Panc1 (cell line): Measurements from ENCODE around the gene GJA1. TPM values are rescaled to one million over a fixed set of nuclear protein-coding genes. Genes with fewer than 3 reads are reported as not detected.
"Not testable (repeated sequence)": the region's sequence is repeated elsewhere in the genome, so short reads cannot be mapped to it uniquely, and the experiment has no call there.

Experiments used
- ATAC-seq: fragments of 200-7000 bp; cut with Tn5 transposase; 2 replicates; pipeline ENCODE4 v1.9.1; 2020; ENCODE audit warnings: mild to moderate bottlenecking, moderate library complexity
- BruUV-seq: library from RNA; stranded (reverse); fragments of 400-500 nt; replicated peaks from 2 replicates; lab custom pipeline; 2021; lab: Mats Ljungman, UMichigan
- CTCF ChIA-PET: fragments of 300-600 bp; sonication (Branson Sonifier 250); formaldehyde crosslinking; loops from one replicate; lab custom pipeline; 2022; ENCODE audit warnings: antibody characterized with exemption; lab: Charles Lee
- POLR2A ChIA-PET: fragments of 300-600 bp; sonication (Branson Sonifier 250); formaldehyde crosslinking; loops from one replicate; lab custom pipeline; 2022; ENCODE audit warnings: antibody characterized with exemption; lab: Charles Lee
- DNase-seq: peaks from one replicate; pipeline ENCODE4 v3.0.0-alpha.2; 2010; ENCODE audit warnings: low read depth, low spot score
- H3K27ac ChIP-seq: 2 replicates; pipeline ENCODE4 v1.5.1; 2011; ENCODE audit warnings: mild to moderate bottlenecking, low read length, inconsistent platforms
- H3K27me3 ChIP-seq: fragments of 200-500 bp; sonication (Bioruptor generic); 2 replicates; pipeline ENCODE4 v1.6.0; 2014; ENCODE audit warnings: low read length, inconsistent platforms; ENCODE audit not compliant: control insufficient read depth, insufficient read depth
- H3K36me3 ChIP-seq: fragments of 200-500 bp; sonication (Bioruptor generic); 2 replicates; pipeline ENCODE4 v1.5.1; 2014; ENCODE audit warnings: inconsistent platforms, mild to moderate bottlenecking, low read length, moderate library complexity; ENCODE audit not compliant: control insufficient read depth, insufficient read depth
- H3K4me1 ChIP-seq: 2 replicates; pipeline ENCODE4 v1.5.1; 2011; ENCODE audit warnings: inconsistent platforms, mild to moderate bottlenecking, low read length, moderate library complexity; ENCODE audit not compliant: control insufficient read depth, insufficient read depth
- H3K4me3 ChIP-seq, 2 experiments: 2 replicates each; pipeline ENCODE4 v1.5.1; 2011 to 2012; ENCODE audit warnings: low read depth in 2 of 2, low read length in 2 of 2, mild to moderate bottlenecking in 2 of 2, inconsistent platforms in 1 of 2, moderate library complexity in 1 of 2
- H3K9me3 ChIP-seq: fragments of 200-500 bp; sonication (Bioruptor generic); 2 replicates; pipeline ENCODE4 v1.5.1; 2014; ENCODE audit warnings: low read depth, mild to moderate bottlenecking, inconsistent platforms, low read length, moderate library complexity; ENCODE audit not compliant: control insufficient read depth, insufficient read depth
- POLR2AphosphoS5 ChIP-seq: IDR thresholded peaks from 2 replicates; pipeline ENCODE4 v1.6.1; 2012; ENCODE audit warnings: mild to moderate bottlenecking, low read depth, low read length, moderate library complexity
- SIN3A ChIP-seq: IDR thresholded peaks from 2 replicates; pipeline ENCODE4 v1.6.1; 2012; ENCODE audit warnings: low read depth, mild to moderate bottlenecking, low read length, moderate library complexity, borderline replicate concordance; ENCODE audit not compliant: insufficient read depth
- TCF7L2 ChIP-seq: IDR thresholded peaks from 2 replicates; pipeline ENCODE4 v1.6.1; 2011; ENCODE audit warnings: mild to moderate bottlenecking, low read depth, low read length, inconsistent platforms
- in situ Hi-C: cut with HindIII; loops from 2 replicates; pipeline ENCODE4 v1.10.0; 2016; ENCODE audit warnings: low sequenced_read_pairs, low pct_unique_long_range_greater_than_20kb
- intact Hi-C: fragments of 100-400 bp; cut with micrococcal nuclease; formaldehyde crosslinking; loops from one replicate; pipeline ENCODE4 v1.10.0; 2022; ENCODE audit not compliant: unreplicated experiment
- total RNA-seq: library from RNA; stranded (reverse); gene quantifications from one replicate; pipeline ENCODE4 v1.2.1, GENCODE V29; 2021; ENCODE audit not compliant: unreplicated experiment
- TF ChIP-seq, protein P1 (sequence below), 2 experiments: IDR thresholded peaks; 2 replicates each; pipeline ENCODE4 v1.6.1; 2011 to 2012; ENCODE audit warnings: low read depth in 2 of 2, control low read depth in 1 of 2, low read length in 1 of 2, mild to moderate bottlenecking in 1 of 2, moderate library complexity in 1 of 2; ENCODE audit not compliant: insufficient read depth in 1 of 2
- TF ChIP-seq, protein P2 (sequence below): fragments of 450-650 bp; IDR thresholded peaks from 2 replicates; pipeline ENCODE4 v1.5.1; 2017; ENCODE audit warnings: mild to moderate bottlenecking

The GJA1 gene
- total RNA-seq, 1 experiment from 2014 or later: 3.8 TPM

DNA sequence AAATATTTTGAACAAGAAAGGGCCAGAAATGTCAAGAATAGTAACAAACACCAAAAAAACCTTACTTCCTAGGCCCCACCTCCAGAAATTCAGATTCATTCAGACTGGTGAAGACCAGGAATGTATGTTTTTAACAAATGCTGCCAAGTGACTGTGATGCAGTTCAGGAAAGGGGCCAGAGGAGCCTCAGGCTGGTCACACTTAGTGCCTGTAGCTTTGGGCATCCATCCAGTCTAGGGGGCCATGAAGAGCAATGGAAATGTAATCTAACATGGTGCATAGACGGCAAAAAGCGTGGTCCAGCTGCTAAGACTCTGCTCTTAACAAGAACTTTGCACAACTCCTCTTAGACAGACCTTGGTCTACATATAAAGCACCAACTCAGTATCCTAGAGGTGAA, 7.1 kb downstream of the GJA1 start:
- in situ Hi-C loops: no loop called here
- Histone ChIP-seq H3K4me3 (no peak overlapping the region), H3K36me3 (no peaks in the 10 kb centered on the region), H3K27me3 (peaks cover 13% of the 10 kb centered on the region), H3K4me1 (no peaks in the 10 kb centered on the region; the same call in 1 of the 2 replicates), H3K9me3 (no peaks in the 10 kb centered on the region), H3K27ac (no peak overlapping the region)
- DNase-seq (no peak), ATAC-seq (no peak)
- TF ChIP-seq, protein P1, sequence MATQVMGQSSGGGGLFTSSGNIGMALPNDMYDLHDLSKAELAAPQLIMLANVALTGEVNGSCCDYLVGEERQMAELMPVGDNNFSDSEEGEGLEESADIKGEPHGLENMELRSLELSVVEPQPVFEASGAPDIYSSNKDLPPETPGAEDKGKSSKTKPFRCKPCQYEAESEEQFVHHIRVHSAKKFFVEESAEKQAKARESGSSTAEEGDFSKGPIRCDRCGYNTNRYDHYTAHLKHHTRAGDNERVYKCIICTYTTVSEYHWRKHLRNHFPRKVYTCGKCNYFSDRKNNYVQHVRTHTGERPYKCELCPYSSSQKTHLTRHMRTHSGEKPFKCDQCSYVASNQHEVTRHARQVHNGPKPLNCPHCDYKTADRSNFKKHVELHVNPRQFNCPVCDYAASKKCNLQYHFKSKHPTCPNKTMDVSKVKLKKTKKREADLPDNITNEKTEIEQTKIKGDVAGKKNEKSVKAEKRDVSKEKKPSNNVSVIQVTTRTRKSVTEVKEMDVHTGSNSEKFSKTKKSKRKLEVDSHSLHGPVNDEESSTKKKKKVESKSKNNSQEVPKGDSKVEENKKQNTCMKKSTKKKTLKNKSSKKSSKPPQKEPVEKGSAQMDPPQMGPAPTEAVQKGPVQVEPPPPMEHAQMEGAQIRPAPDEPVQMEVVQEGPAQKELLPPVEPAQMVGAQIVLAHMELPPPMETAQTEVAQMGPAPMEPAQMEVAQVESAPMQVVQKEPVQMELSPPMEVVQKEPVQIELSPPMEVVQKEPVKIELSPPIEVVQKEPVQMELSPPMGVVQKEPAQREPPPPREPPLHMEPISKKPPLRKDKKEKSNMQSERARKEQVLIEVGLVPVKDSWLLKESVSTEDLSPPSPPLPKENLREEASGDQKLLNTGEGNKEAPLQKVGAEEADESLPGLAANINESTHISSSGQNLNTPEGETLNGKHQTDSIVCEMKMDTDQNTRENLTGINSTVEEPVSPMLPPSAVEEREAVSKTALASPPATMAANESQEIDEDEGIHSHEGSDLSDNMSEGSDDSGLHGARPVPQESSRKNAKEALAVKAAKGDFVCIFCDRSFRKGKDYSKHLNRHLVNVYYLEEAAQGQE (IDR thresholded peaks at IDR 0.05; ENCODE audit: insufficient read depth in 1 of 2, low read depth in 2 of 2, low read length in 1 of 2): no peak
- TF ChIP-seq SIN3A: no peak
- no peak for TF ChIP-seq POLR2AphosphoS5
- TF ChIP-seq, protein P2, sequence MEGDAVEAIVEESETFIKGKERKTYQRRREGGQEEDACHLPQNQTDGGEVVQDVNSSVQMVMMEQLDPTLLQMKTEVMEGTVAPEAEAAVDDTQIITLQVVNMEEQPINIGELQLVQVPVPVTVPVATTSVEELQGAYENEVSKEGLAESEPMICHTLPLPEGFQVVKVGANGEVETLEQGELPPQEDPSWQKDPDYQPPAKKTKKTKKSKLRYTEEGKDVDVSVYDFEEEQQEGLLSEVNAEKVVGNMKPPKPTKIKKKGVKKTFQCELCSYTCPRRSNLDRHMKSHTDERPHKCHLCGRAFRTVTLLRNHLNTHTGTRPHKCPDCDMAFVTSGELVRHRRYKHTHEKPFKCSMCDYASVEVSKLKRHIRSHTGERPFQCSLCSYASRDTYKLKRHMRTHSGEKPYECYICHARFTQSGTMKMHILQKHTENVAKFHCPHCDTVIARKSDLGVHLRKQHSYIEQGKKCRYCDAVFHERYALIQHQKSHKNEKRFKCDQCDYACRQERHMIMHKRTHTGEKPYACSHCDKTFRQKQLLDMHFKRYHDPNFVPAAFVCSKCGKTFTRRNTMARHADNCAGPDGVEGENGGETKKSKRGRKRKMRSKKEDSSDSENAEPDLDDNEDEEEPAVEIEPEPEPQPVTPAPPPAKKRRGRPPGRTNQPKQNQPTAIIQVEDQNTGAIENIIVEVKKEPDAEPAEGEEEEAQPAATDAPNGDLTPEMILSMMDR: no peak
- TF ChIP-seq TCF7L2: no peak
- no TSS peak for BruUV-seq
- ChIA-PET CTCF (no interaction called here), POLR2A (no interaction called here)
- intact Hi-C loops: no loop called here

GRCh38 chr6:121443971-121444541, 8.6 kb downstream of the GJA1 start:
- ChIA-PET CTCF (no interaction called here), POLR2A (interaction anchor here (0.5 kb wide), 1 partner anchor 77 kb away, joined by 3 read pairs; no protein-coding TSS in a partner anchor)
- no peak for DNase-seq
- H3K9me3 ChIP-seq: no peaks in the 10 kb centered on the region
- BruUV-seq: no TSS peak
- H3K27me3 ChIP-seq: no peaks in the 10 kb centered on the region; the same call in 1 of the 2 replicates
- H3K4me1 ChIP-seq: no peaks in the 10 kb centered on the region
- intact Hi-C loops: no loop called here
- TF ChIP-seq, protein P1 (IDR thresholded peaks at IDR 0.05; ENCODE audit: insufficient read depth in 1 of 2, low read depth in 2 of 2, low read length in 1 of 2): no peak
- no peak for TF ChIP-seq TCF7L2
- TF ChIP-seq SIN3A: no peak
- H3K36me3 ChIP-seq: no peaks in the 10 kb centered on the region
- no peak for ATAC-seq
- H3K27ac ChIP-seq: no peak overlapping the region
- H3K4me3 ChIP-seq: no peak overlapping the region
- in situ Hi-C loops: no loop called here

GRCh38 chr6:121446705-121447104, 11.3 kb downstream of the GJA1 start:
- ATAC-seq, intact Hi-C loops, H3K36me3 ChIP-seq, BruUV-seq, H3K27ac ChIP-seq, H3K27me3 ChIP-seq, in situ Hi-C loops, CTCF ChIA-PET, POLR2A ChIA-PET, DNase-seq, H3K9me3 ChIP-seq, H3K4me3 ChIP-seq, H3K4me1 ChIP-seq: not testable (repeated sequence)

GRCh38 chr6:121447746-121448145, 12.3 kb downstream of the GJA1 start:
- CTCF ChIA-PET, POLR2A ChIA-PET: not testable (repeated sequence)

More at GRCh38 chr6:121447746-121448145, 12.3 kb downstream of the GJA1 start:
- H3K4me1 ChIP-seq, intact Hi-C loops, H3K27ac ChIP-seq, ATAC-seq, in situ Hi-C loops, DNase-seq, H3K4me3 ChIP-seq, H3K36me3 ChIP-seq, H3K27me3 ChIP-seq, BruUV-seq, H3K9me3 ChIP-seq: not testable (repeated sequence)
